ENCODE results near the gene TRAPPC2L.

The TRAPPC2L gene, protein sequence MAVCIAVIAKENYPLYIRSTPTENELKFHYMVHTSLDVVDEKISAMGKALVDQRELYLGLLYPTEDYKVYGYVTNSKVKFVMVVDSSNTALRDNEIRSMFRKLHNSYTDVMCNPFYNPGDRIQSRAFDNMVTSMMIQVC

GRCh38 chr16:88856828-88857727, at the start of gene TRAPPC2L, which contains the start of gene GALNS:
Gene TRAPPC2L (plus strand): TSS chr16:88857127. CDS start chr16:88857151, 24 bp downstream.
Gene GALNS (minus strand): TSS chr16:88856947. CDS start chr16:88856877, 70 bp downstream.
- in situ Hi-C loops (cut with HindIII; ENCODE audit: low sequenced_read_pairs) = no loop called here
- peak; percentile 93 for DNase-seq (ENCODE audit: low read depth, low spot score)
- H3K4me3 ChIP-seq (ENCODE audit: low read depth, low read length) = peak within 1 kb of the TSS; percentile 98
- TF ChIP-seq, protein P1, sequence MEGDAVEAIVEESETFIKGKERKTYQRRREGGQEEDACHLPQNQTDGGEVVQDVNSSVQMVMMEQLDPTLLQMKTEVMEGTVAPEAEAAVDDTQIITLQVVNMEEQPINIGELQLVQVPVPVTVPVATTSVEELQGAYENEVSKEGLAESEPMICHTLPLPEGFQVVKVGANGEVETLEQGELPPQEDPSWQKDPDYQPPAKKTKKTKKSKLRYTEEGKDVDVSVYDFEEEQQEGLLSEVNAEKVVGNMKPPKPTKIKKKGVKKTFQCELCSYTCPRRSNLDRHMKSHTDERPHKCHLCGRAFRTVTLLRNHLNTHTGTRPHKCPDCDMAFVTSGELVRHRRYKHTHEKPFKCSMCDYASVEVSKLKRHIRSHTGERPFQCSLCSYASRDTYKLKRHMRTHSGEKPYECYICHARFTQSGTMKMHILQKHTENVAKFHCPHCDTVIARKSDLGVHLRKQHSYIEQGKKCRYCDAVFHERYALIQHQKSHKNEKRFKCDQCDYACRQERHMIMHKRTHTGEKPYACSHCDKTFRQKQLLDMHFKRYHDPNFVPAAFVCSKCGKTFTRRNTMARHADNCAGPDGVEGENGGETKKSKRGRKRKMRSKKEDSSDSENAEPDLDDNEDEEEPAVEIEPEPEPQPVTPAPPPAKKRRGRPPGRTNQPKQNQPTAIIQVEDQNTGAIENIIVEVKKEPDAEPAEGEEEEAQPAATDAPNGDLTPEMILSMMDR (IDR thresholded peaks at IDR 0.05; ENCODE audit: low read depth, low read length) = no peak

DNA sequence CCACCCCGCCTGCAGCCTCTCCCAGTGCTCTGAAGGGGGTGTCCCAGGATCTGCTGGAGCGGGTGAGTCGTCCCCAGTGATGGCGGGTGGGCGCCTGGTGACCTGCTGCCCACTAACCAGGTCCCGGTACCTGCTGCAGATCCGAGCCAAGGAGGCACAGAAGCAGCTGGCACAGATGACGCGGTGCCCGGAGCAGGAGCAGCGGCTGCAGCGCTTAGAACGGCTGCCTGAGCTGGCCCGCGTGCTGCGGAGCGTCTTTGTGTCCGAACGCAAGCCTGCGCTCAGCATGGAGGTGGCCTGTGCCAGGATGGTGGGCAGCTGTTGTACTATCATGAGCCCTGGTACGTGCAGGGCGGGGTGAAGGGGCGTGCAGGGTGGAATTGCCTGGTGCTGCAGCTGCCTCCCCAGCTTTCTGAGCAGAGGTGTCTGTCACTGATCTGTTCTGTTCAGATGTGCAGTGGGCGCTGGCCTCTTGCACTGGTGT, 49.7 kb upstream of the TRAPPC2L start:
- no peak for DNase-seq (ENCODE audit: low read depth, low spot score)
- in situ Hi-C loops (cut with HindIII; ENCODE audit: low sequenced_read_pairs) = no loop called here
- no peak overlapping the region for H3K4me3 ChIP-seq (ENCODE audit: low read depth, low read length)
- TF ChIP-seq, protein P1 (IDR thresholded peaks at IDR 0.05; ENCODE audit: low read depth, low read length) = no peak

- TF ChIP-seq, protein P1 (IDR thresholded peaks at IDR 0.05; ENCODE audit: low read depth, low read length) = no peak
- in situ Hi-C loops (cut with HindIII; ENCODE audit: low sequenced_read_pairs) = no loop called here
- no peak for DNase-seq (ENCODE audit: low read depth, low spot score)
- no peak overlapping the region for H3K4me3 ChIP-seq (ENCODE audit: low read depth, low read length)
Observed at GRCh38 chr16:88807626-88808453, 49.1 kb upstream of the TRAPPC2L start.

DNA sequence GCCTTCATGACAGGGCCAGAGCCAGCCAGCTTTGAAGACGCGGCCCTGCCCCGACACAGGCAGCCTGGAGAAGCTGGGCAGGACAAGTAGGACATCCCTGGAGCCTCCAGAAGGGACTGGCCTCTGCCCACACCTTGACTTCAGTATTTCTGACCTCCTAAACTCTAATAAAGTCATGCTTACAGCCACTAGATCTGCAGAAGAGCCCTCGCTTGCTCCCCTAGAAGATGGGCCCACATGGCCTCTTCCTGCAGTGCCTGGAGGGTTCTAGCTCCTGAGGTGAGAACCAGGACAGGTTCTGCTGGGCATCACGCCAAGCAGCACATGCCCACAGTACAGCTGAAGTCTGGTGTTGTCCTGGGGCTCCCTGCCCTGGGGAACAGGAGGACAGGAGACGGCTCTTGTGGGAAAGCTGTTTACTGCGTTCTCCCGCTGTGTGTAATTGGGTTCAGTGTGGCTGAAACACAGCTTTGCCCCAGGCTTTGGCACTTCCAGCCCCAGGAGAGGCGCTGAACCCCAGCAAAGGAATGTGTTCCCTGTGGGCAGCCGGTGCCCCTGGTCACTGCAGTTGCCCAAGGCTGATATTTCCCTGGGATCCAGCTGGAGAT, 47.8 kb upstream of the TRAPPC2L start:
- no peak for DNase-seq (ENCODE audit: low read depth, low spot score)
- in situ Hi-C loops (cut with HindIII; ENCODE audit: low sequenced_read_pairs) = no loop called here
- H3K4me3 ChIP-seq (ENCODE audit: low read depth, low read length) = no peak overlapping the region
- TF ChIP-seq, protein P1 (IDR thresholded peaks at IDR 0.05; ENCODE audit: low read depth, low read length) = no peak

GRCh38 chr16:88809676-88810165, 47.2 kb upstream of the TRAPPC2L start:
- in situ Hi-C loops (cut with HindIII; ENCODE audit: low sequenced_read_pairs) = no loop called here
- TF ChIP-seq, protein P1 (IDR thresholded peaks at IDR 0.05; ENCODE audit: low read depth, low read length) = no peak
- H3K4me3 ChIP-seq (ENCODE audit: low read depth, low read length) = no peak overlapping the region
- DNase-seq (ENCODE audit: low read depth, low spot score) = no peak
